ENCODE measurements around the gene FZD10. TPM values are rescaled to one million over a fixed set of nuclear protein-coding genes. Genes with fewer than 3 reads are reported as not detected.

Gene FZD10
- total RNA-seq, 1 experiment from 2014 or later = not detected

DNA sequence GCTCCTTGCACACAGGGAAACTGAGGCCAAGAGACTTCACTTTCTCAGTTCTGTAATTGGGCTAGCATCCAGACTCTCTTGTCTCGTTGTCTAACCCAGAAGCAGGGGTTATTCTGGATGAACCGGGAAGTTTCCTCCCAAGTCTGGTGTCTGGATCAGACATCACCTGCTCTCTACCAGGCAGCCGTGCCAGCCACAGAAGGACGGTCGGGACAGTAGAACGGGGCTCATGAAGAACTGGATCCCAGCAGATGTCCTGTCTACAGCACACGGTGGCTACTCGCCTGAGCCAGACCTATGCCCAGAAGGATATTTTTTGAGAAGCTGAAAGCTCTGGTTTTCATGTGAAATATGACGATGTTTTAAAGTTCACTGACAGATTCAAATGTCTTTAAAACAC, 19.1 kb upstream of the FZD10 start:
- ChIA-PET POLR2A (interaction anchor here (1.2 kb wide), 1 partner anchor 45 kb away, joined by 3 read pairs; no protein-coding TSS in a partner anchor), CTCF (interaction anchor here (1.0 to 1.3 kb wide), 3 partner anchors 66 to 129 kb away, joined by 3 read pairs; no protein-coding TSS in a partner anchor)
- BruUV-seq (replicated peaks) = no TSS peak
- Mint-ChIP-seq H3K4me1 (ENCODE audit: insufficient read depth, unreplicated experiment) (peaks cover 6% of the 10 kb centered on the region), H3K27me3 (ENCODE audit: insufficient read depth, unreplicated experiment) (no peaks in the 10 kb centered on the region), H3K4me3 (ENCODE audit: unreplicated experiment) (no peak overlapping the region), H3K36me3 (ENCODE audit: insufficient read depth, unreplicated experiment) (no peaks in the 10 kb centered on the region), H3K27ac (ENCODE audit: low read depth, unreplicated experiment) (no peak overlapping the region), H3K9me3 (ENCODE audit: unreplicated experiment) (no peaks in the 10 kb centered on the region)
- TF ChIP-seq, protein P1, sequence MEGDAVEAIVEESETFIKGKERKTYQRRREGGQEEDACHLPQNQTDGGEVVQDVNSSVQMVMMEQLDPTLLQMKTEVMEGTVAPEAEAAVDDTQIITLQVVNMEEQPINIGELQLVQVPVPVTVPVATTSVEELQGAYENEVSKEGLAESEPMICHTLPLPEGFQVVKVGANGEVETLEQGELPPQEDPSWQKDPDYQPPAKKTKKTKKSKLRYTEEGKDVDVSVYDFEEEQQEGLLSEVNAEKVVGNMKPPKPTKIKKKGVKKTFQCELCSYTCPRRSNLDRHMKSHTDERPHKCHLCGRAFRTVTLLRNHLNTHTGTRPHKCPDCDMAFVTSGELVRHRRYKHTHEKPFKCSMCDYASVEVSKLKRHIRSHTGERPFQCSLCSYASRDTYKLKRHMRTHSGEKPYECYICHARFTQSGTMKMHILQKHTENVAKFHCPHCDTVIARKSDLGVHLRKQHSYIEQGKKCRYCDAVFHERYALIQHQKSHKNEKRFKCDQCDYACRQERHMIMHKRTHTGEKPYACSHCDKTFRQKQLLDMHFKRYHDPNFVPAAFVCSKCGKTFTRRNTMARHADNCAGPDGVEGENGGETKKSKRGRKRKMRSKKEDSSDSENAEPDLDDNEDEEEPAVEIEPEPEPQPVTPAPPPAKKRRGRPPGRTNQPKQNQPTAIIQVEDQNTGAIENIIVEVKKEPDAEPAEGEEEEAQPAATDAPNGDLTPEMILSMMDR (IDR thresholded peaks at IDR 0.05; ENCODE audit: unreplicated experiment) = no peak
- no peak for DNase-seq (ENCODE audit: unreplicated experiment)
- intact Hi-C loops (cut with micrococcal nuclease) = no loop called here

DNA sequence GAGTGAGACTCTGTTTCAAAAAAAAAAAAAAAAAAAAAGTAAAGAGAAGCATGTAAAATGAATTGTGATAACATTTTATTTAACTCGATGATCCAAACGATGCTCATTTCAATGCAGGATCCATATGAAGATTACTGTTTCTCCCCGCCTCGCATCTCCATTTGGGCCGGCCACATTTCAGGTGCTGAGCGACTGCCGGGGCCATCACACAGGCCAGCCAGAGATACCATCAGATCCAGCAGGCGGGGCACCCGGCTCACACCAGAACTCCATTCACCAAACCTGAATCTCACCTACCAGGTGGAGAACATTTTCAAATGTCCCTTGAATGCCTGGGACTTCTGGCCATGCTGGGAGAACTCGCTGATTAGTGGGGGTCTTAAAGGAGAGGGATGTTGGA, 18.0 kb upstream of the FZD10 start:
- CTCF ChIA-PET = interaction anchor here (1.2 kb wide), 1 partner anchor 65 kb away, joined by 3 read pairs; no protein-coding TSS in a partner anchor
- peaks cover 6% of the 10 kb centered on the region for H3K4me1 Mint-ChIP-seq (ENCODE audit: insufficient read depth, unreplicated experiment)
- H3K36me3 Mint-ChIP-seq (ENCODE audit: insufficient read depth, unreplicated experiment) = no peaks in the 10 kb centered on the region
- BruUV-seq (replicated peaks) = no TSS peak
- no peaks in the 10 kb centered on the region for H3K27me3 Mint-ChIP-seq (ENCODE audit: insufficient read depth, unreplicated experiment)
- TF ChIP-seq, protein P1 (IDR thresholded peaks at IDR 0.05; ENCODE audit: unreplicated experiment) = no peak
- intact Hi-C loops (cut with micrococcal nuclease) = no loop called here
- no peaks in the 10 kb centered on the region for H3K9me3 Mint-ChIP-seq (ENCODE audit: unreplicated experiment)
- DNase-seq (ENCODE audit: unreplicated experiment) = no peak
- POLR2A ChIA-PET = no interaction called here
- H3K4me3 Mint-ChIP-seq (ENCODE audit: unreplicated experiment) = no peak overlapping the region
- no peak overlapping the region for H3K27ac Mint-ChIP-seq (ENCODE audit: low read depth, unreplicated experiment)

DNA sequence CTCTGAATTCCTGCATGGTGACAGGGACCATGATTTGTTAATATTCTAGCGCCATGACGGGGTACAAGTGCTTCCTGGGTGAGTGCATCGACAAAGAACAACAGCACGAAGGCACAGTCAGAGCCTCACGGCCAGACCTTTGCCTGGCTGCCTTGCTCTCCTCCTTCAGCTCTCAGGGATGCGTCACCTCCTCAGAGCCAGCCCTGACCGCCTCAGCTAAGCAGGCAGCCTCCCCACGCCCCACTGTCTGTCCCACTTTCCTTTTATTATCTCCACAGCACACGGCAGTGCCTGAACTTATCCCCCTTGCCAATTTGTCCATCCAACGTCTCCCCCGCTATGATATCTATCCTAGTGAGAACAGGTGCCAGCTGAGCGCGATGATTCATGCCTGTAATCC, 16.5 kb upstream of the FZD10 start:
- TF ChIP-seq, protein P1 (IDR thresholded peaks at IDR 0.05; ENCODE audit: unreplicated experiment) = no peak
- no peak overlapping the region for H3K4me3 Mint-ChIP-seq (ENCODE audit: unreplicated experiment)
- peak; percentile 41 for DNase-seq (ENCODE audit: unreplicated experiment)
- ChIA-PET CTCF (interaction anchor here (0.6 kb wide), 1 partner anchor 17 kb away, joined by 4 read pairs; no protein-coding TSS in a partner anchor), POLR2A (no interaction called here)
- H3K27ac Mint-ChIP-seq (ENCODE audit: low read depth, unreplicated experiment) = no peak overlapping the region
- no TSS peak for BruUV-seq (replicated peaks)
- H3K36me3 Mint-ChIP-seq (ENCODE audit: insufficient read depth, unreplicated experiment) = no peaks in the 10 kb centered on the region
- no peaks in the 10 kb centered on the region for H3K27me3 Mint-ChIP-seq (ENCODE audit: insufficient read depth, unreplicated experiment)
- peaks cover 6% of the 10 kb centered on the region for H3K4me1 Mint-ChIP-seq (ENCODE audit: insufficient read depth, unreplicated experiment)
- intact Hi-C loops (cut with micrococcal nuclease) = no loop called here
- H3K9me3 Mint-ChIP-seq (ENCODE audit: unreplicated experiment) = no peaks in the 10 kb centered on the region

DNA sequence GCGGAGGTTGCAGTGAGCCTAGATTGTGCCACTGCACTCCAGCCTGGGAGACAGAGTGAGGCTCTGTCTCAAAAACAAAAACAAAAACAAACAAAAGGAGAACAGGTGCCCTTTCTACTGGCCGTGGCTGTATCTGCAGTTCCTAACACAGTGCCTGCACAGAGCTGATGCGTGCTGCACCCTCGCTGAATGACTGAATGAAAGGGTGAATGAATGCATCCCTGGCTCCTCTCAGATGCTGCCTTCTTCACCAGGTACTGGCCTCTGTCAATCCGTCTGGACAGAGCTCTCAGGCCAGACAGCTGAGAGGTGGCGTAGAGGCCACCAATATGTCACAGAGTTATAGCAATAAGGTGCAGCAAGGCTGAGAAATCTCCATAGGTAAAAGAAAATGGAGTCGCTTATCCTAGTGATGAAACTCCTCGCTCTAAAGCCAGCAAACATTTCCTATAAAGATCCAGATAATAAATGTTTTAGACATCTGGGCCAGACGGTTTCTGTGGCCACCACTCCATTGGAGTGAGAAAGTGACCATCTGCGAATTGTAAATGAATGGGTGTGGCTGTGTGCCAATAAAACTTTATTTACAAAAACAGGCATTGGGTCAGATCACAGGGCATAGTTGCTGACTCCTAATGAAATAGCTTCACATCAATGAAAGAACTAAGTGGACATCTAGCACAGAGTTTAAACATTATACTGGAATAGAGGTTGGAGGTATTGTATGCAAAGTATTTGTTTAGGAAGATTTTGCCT, 15.9 kb upstream of the FZD10 start:
- POLR2A ChIA-PET = no interaction called here
- Mint-ChIP-seq H3K36me3 (ENCODE audit: insufficient read depth, unreplicated experiment) (no peaks in the 10 kb centered on the region), H3K4me3 (ENCODE audit: unreplicated experiment) (no peak overlapping the region), H3K27ac (ENCODE audit: low read depth, unreplicated experiment) (no peak overlapping the region), H3K4me1 (ENCODE audit: insufficient read depth, unreplicated experiment) (peaks cover 6% of the 10 kb centered on the region), H3K27me3 (ENCODE audit: insufficient read depth, unreplicated experiment) (no peaks in the 10 kb centered on the region), H3K9me3 (ENCODE audit: unreplicated experiment) (peaks cover 4% of the 10 kb centered on the region)
- TF ChIP-seq, protein P1 (IDR thresholded peaks at IDR 0.05; ENCODE audit: unreplicated experiment) = no peak
- no peak for DNase-seq (ENCODE audit: unreplicated experiment)
- intact Hi-C loops (cut with micrococcal nuclease) = no loop called here
- CTCF ChIA-PET = interaction anchor here (0.7 kb wide), 1 partner anchor 204 kb away, joined by 4 read pairs; no protein-coding TSS in a partner anchor
- no TSS peak for BruUV-seq (replicated peaks)
